Measurements from ENCODE around the gene FAM219A.

- TF ChIP-seq CTCF (IDR thresholded peaks at IDR 0.05) = no peak
- no peak for TF ChIP-seq POLR2A (IDR thresholded peaks at IDR 0.05)
These were observed 74.5 kb downstream of the FAM219A start for GRCh38 chr9:34383904-34384303.

All from testis (tissue), 2 donors.